Measurements from ENCODE around the gene ZXDC.

ZXDC gene

GRCh38 chr3:126493739-126494138 is 18.0 kb upstream of the ZXDC start:
- no peak for DNase-seq (ENCODE audit: extremely low read depth in 1 of 2, low read depth in 1 of 2)

GRCh38 chr3:126493051-126493450 is 17.4 kb upstream of the ZXDC start:
- DNase-seq (ENCODE audit: extremely low read depth in 1 of 2, low read depth in 1 of 2), result no peak

- DNase-seq (ENCODE audit: extremely low read depth in 1 of 2, low read depth in 1 of 2), result no peak
Observed at GRCh38 chr3:126491221-126492013, 15.7 kb upstream of the ZXDC start.

GRCh38 chr3:126490619-126491018 is 14.9 kb upstream of the ZXDC start:
- DNase-seq (ENCODE audit: extremely low read depth in 1 of 2, low read depth in 1 of 2), result no peak

GRCh38 chr3:126488886-126489569 is 13.3 kb upstream of the ZXDC start:
- DNase-seq (ENCODE audit: extremely low read depth in 1 of 2, low read depth in 1 of 2), result no peak

GRCh38 chr3:126488185-126488584 is 12.5 kb upstream of the ZXDC start:
- DNase-seq (ENCODE audit: extremely low read depth in 1 of 2, low read depth in 1 of 2), result no peak

- DNase-seq (ENCODE audit: extremely low read depth in 1 of 2, low read depth in 1 of 2), result no peak
Observed at GRCh38 chr3:126487151-126487771, 11.6 kb upstream of the ZXDC start.

GRCh38 chr3:126486360-126486847 is 10.7 kb upstream of the ZXDC start:
- no peak for DNase-seq (ENCODE audit: extremely low read depth in 1 of 2, low read depth in 1 of 2)

GRCh38 chr3:126485956-126486355 is 10.3 kb upstream of the ZXDC start:
- DNase-seq (ENCODE audit: extremely low read depth in 1 of 2, low read depth in 1 of 2), result no peak

- no peak for DNase-seq (ENCODE audit: extremely low read depth in 1 of 2, low read depth in 1 of 2)
Observed at GRCh38 chr3:126485176-126485897, 9.6 kb upstream of the ZXDC start.

- DNase-seq (ENCODE audit: extremely low read depth in 1 of 2, low read depth in 1 of 2), result no peak
Observed at GRCh38 chr3:126484662-126485061, 9.0 kb upstream of the ZXDC start.

- no peak for DNase-seq (ENCODE audit: extremely low read depth in 1 of 2, low read depth in 1 of 2)
Observed at GRCh38 chr3:126484148-126484547, 8.5 kb upstream of the ZXDC start.

GRCh38 chr3:126483321-126483761 is 7.7 kb upstream of the ZXDC start:
- DNase-seq (ENCODE audit: extremely low read depth in 1 of 2, low read depth in 1 of 2), result no peak

GRCh38 chr3:126482503-126483255 is 7.0 kb upstream of the ZXDC start:
- no peak for DNase-seq (ENCODE audit: extremely low read depth in 1 of 2, low read depth in 1 of 2)

- no peak for DNase-seq (ENCODE audit: extremely low read depth in 1 of 2, low read depth in 1 of 2)
Observed at GRCh38 chr3:126481808-126482502, 6.3 kb upstream of the ZXDC start.

GRCh38 chr3:126480861-126481260 is 5.2 kb upstream of the ZXDC start:
- no peak for DNase-seq (ENCODE audit: extremely low read depth in 1 of 2, low read depth in 1 of 2)

GRCh38 chr3:126480206-126480605 is 4.5 kb upstream of the ZXDC start:
- DNase-seq (ENCODE audit: extremely low read depth in 1 of 2, low read depth in 1 of 2), result no peak

GRCh38 chr3:126479642-126480041 is 4.0 kb upstream of the ZXDC start:
- DNase-seq (ENCODE audit: extremely low read depth in 1 of 2, low read depth in 1 of 2), result no peak

- DNase-seq (ENCODE audit: extremely low read depth in 1 of 2, low read depth in 1 of 2), result no peak
Observed at GRCh38 chr3:126478581-126479310, 3.1 kb upstream of the ZXDC start.

All from stimulated activated CD8-positive, alpha-beta memory T cell treated with anti-CD3 and anti-CD28 coated beads, Interleukin-7, amount 100 ng/mL, for 48 hours (primary cell).